Fibroblast of peridontal ligament (primary cell): ENCODE results near the gene BHLHA15.

Source experiments
- DNase-seq: peaks from one replicate; pipeline ENCODE4 v3.0.0-alpha.2; 2010; ENCODE audit errors: extremely low read depth

BHLHA15 gene

DNA sequence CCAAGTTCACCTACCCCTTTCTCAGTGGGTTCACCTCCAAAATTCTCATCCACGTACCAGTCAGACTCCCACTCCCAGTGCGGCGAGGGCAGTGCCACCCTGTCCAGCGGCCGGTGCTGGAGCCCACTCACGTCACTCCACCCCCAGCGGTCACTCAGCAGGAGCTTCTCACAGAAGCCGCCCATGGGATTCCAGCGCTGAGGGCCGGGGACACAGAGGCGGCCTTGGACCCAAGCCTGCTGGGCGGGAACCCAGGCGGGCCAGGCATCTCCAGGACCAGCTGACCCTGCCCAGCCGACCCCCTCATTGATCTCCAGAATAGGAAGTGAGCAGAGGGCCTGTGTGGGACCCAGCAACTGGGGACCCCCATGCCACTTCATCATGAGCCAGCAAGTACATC is 33.6 kb downstream of the BHLHA15 start:
- DNase-seq = no peak

DNA sequence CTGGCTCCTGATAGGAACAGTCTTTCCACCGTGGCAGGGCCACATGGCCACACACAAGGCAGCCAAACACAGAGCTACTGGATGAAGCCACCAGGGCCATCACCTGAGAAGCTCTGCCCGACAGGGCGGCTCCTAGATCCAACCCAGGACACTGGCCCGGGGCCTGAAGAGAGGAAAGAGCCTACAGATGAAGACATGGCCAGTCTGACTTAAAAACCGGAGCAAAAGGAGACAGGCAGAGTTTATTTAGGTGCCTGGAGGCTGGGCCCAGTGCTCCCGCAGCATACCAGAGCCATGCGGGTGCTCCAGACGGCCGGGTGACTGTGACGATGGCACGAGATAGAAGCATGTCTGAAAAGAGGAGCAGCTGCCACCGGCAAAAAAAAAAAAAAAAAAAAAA is 36.9 kb downstream of the BHLHA15 start:
- no peak for DNase-seq

DNA sequence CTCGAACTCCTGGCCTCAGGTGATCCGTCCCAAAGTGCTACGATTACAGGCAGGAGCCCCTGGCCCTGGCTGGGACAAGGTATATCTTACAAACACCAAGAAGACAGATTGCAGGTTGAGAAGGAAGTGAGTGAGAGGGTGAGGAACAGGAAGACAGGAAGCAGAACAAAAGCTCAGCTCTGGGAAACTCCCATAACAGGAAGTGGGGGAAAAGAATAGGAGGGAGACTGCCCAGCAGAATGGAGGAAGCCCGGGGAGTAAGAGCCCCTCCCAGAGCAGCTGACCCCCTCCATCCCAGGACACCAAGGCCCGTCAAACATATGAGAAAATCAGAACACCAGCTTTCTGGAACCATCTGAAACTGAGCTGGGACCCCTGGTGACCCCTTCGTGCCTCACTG is 37.9 kb downstream of the BHLHA15 start:
- DNase-seq = no peak

DNA sequence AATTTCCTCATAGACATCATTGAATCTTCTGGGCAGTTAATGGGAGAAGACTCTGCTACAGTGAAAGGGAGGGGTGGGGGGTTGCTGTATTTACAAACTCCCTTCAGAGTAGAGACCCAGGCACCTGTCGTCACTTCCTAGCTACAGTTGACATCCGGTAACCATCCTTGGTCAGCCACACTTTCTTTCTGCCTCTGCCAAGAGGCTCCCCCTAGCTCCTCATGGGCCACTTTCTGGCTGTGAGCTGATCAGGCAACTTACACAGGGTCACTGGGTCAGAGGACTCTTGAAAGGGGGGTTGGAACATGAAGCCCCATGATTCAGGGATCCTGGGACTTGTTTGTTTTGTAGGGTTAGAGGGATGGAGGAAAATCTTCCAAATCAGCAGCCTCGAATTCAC is 39.5 kb downstream of the BHLHA15 start:
- DNase-seq = no peak

DNA sequence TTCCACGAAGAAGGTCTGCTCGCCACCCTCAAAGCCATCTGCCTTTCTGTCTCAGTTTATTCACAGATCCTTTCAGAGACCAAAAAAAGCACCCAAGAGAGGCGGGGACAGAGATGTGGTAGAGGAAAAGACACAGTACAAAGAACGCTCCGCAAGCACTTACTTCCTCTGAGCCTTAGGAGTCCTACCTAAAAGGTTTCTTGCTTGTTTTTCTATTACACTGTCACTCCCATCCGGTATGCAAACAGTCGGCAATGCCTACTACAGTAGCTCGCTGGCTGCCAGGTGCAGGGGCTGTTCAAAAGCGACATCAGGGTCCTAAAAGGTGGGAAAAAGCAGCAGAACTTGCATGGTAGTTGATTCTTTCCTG is 40.0 kb downstream of the BHLHA15 start:
- DNase-seq = no peak

DNA sequence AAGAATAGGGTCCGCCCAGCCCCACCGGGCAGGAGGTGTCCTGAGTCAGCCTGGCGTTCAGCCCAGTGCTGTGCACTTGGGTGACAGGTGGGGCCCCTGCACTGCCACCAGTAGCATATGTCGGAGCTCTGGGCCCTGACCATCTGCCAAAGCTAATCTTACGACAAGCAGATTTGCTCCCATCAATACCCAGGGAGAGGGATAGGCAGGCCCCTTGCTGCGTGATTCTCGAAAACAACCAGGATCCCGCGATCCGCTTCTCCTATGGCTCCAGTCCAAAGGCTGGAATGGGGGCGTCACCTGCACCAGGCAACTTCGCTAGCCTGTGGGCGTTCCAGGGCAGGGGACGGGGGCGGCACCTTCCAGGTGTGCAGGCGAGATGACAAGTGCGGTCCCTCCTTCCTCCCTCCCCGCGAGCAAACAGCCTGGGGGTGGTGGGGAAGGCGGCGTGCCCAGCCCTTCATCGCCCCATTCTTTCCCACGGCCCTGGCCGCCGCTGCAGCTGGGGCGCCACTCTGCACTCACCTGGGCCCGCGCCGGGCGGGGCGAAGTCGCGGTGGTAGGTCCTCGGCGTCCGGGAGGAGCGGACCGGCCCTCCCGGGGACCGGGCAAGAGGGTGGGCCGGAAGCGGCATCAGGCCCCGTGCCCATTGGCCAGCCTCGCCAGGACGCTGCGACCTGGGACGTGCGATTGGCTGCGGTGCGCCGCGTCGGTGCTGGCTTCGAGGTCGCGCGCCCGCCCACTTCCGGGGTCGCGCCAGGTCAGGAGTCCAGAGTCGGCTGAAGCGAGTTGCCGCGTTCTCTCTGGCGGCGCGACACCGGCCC is 40.6 kb downstream of the BHLHA15 start, which contains the start of gene TECPR1:
TECPR1 (minus strand) TSS at position 632 of the 824 bp plus-strand sequence. CDS start 6,086 bp downstream, outside the sequence.
- DNase-seq = peak; percentile 82

DNA sequence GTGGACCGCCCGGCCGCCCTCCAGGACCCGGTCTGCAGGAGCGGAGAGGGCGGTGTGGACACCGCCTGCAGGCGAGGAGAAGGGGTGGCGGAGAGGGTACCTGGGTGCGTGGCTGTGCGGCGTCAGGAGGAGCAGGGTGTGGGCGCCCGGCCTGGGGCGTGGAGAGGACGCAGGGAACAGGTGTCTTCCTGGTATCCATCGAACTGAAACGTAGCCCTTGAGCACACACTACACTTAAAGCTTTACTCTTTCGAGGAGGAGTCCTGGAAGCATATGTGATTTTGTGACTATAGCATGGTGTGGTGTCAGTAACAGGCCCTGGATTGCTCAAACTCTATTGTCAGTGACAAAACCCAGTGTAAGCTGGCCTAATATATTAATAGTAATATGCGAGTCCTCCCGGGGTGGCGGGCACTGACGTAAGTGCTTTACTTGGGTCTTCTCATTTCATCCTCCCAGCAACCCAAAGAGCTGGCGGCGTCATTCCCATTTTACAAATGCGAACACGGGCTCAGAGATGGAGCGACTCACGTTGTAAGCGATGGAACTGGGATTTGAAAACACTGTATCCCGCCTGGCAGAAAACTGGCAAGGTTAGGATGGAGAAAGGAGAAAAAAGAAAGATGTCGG is 41.3 kb downstream of the BHLHA15 start:
- DNase-seq = peak; percentile 14

DNA sequence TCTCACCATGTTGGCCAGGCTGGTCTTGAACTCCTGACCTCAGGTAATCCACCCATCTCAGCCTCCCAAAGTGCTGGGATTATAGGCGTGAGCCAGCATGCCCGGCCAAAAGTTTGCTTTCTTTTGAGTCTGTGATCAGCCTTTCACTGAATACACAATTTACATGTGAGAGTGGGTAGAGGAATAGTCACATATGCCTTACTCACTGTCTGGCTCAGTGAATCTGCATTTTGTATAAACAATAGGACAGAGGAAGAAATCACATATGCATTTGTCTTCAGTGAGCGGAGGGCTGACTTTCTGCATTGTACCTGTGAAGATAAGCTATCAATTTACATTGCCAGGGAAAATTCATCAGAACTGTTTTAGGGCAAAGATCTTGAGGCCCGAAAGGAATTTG is 43.3 kb downstream of the BHLHA15 start:
- DNase-seq = no peak

DNA sequence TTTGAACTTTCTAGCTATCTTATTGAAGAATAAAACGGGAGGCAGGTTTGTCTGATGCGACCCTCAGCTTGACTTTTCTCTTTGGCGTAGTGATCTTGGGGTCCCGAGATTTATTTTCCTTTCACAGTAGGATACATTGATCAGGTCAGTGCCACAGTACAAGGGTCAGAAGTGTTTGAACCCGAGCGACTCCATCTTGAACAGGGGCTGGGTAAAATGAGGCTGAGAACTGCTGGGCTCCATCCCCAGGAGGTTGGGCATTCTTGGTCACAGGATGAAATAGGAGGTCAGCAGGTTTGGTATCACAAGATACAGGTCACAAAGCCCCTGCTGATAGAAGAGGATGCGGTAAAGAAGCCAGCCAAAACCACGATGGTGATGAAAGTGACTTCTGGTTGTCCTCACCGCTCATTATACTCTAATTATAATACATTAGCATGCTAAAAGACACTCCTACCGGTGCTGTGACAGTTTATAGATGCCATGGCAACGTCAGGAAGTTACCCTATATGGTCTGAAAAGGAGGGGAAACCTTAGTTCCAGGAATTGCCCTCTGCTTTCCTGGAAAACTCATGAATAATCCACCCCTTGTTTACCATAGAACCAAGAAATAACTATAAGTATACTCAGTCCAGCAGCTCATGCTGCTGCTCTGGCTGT is 43.8 kb downstream of the BHLHA15 start:
- no peak for DNase-seq

DNA sequence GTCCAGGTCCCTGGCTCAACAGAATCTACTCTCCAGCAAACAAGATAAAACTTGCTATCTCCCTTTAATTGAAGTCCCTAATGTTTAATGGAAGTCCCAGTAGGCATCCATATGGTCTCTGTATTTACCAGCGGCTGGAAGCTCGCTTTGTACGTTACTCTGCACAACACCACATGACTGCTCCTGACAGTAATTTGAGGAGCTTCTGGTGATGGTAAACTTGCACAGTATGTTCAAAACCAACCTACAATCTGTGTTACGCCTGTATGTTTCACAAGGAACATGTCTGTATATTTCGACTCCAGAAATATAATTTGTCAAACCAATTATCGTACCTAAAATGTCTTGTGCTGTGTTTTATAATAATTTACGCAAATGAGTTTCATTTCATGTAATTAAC is 45.2 kb downstream of the BHLHA15 start:
- DNase-seq = no peak

DNA sequence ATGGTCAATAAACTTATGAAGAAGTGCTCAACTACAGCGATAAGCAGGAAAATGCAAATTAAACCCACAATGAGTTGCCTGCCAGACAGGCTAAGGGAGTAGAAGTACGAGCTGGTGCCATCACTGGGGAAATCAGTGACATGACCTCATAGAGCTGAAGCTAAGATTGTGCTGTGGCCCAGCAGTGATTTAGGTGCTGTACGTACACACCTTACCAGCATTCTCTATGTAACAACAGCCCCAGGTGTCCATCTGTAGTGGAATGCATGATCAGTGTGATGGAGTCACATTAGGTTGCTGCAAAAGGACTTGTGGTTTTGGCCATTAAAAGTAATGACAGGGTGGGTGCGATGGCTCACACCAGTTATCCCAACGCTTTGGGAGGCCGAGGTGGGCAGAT is 46.5 kb downstream of the BHLHA15 start:
- DNase-seq = no peak
